ENCODE measurements around the gene BAK1. TPM values are rescaled to one million over a fixed set of nuclear protein-coding genes. Genes with fewer than 3 reads are reported as not detected.

Gene BAK1
- total RNA-seq, 1 experiment from 2014 or later: 18.9 TPM

GRCh38 chr6:33547499-33547898 lies 32.6 kb downstream of the BAK1 start:
- Histone ChIP-seq H2AFZ (ENCODE audit: low read depth, low read length, poor library complexity, severe bottlenecking) (no peak overlapping the region), H3K9me2 (ENCODE audit: insufficient read depth) (no peaks in the 10 kb centered on the region), H3K9ac (ENCODE audit: low read length) (no peak overlapping the region), H3K36me3 (ENCODE audit: control insufficient read depth in 1 of 2, insufficient read depth in 2 of 2, low read length in 2 of 2) (no peaks in the 10 kb centered on the region), H3K4me1 (ENCODE audit: control insufficient read depth in 1 of 2, insufficient read depth in 2 of 2, low read length in 2 of 2) (no peaks in the 10 kb centered on the region), H3K9me3 (ENCODE audit: control insufficient read depth in 1 of 2, insufficient read depth in 1 of 2, low read depth in 1 of 2, low read length in 2 of 2) (no peaks in the 10 kb centered on the region), H3K79me2 (ENCODE audit: insufficient read depth, low read length) (no peaks in the 10 kb centered on the region), H3K27ac (ENCODE audit: low read depth, low read length) (no peak overlapping the region), H3K4me2 (ENCODE audit: low read length) (no peak overlapping the region), H3K27me3 (ENCODE audit: insufficient read depth, low read length) (no peaks in the 10 kb centered on the region), H3K4me3 (replicated peaks in 1 of 2; ENCODE audit: low read depth in 1 of 2, low read length in 2 of 2) (no peak overlapping the region), H4K20me1 (ENCODE audit: insufficient read depth) (no peaks in the 10 kb centered on the region)
- CTCF ChIA-PET: no interaction called here
- RAD21 ChIA-PET (ENCODE audit: low non-redundant PET in 1 of 2, low total read pairs in 2 of 2, uncharacterized antibody in 2 of 2, unreplicated experiment in 2 of 2): no interaction called here
- TF ChIP-seq SIN3A (IDR thresholded peaks at IDR 0.05; ENCODE audit: low read depth) (no peak), MAX (IDR thresholded peaks at IDR 0.05) (no peak), EGR1 (IDR thresholded peaks at IDR 0.05; ENCODE audit: low read depth) (no peak), EZH2 (IDR thresholded peaks at IDR 0.05) (no peak), ELF1 (IDR thresholded peaks at IDR 0.05; ENCODE audit: borderline replicate concordance, low read depth) (no peak), CEBPB (IDR thresholded peaks at IDR 0.05; ENCODE audit: low read depth) (no peak), POLR2AphosphoS5 (IDR thresholded peaks at IDR 0.05; ENCODE audit: low read depth, low read length) (no peak), ZBTB33 (IDR thresholded peaks at IDR 0.05; ENCODE audit: extremely low read depth, insufficient replicate concordance, low read length) (no peak), POLR2A (IDR thresholded peaks at IDR 0.05; ENCODE audit: borderline replicate concordance, extremely low read depth, insufficient read depth, insufficient read length) (no peak), SP1 (IDR thresholded peaks at IDR 0.05; ENCODE audit: low read depth) (no peak), TCF7L2 (IDR thresholded peaks at IDR 0.05; ENCODE audit: borderline replicate concordance, extremely low read depth, insufficient read depth, insufficient read length) (no peak), REST (IDR thresholded peaks at IDR 0.05; ENCODE audit: low read depth) (no peak), FOSL1 (IDR thresholded peaks at IDR 0.05; ENCODE audit: low read depth) (no peak)
- POLR2A ChIA-PET: no interaction called here
- ATAC-seq (no peak), DNase-seq (ENCODE audit: low read depth, low spot score) (no peak)
- BruUV-seq (replicated peaks): no TSS peak
- intact Hi-C loops (cut with micrococcal nuclease): no loop called here

Data from HCT116 (cell line).